Esophagus (tissue), 2 donors: Measurements from ENCODE around the gene UHMK1. TPM values are rescaled to one million over a fixed set of nuclear protein-coding genes. Genes with fewer than 3 reads are reported as not detected.

Experiments
- H3K27ac ChIP-seq, 2 donors: one replicate each; pipeline ENCODE4 v1.5.1; 2013; ENCODE audit warnings: low read depth in 2 of 2, mild to moderate bottlenecking in 2 of 2, inconsistent platforms in 1 of 2, low read length in 1 of 2, moderate library complexity in 1 of 2
- H3K27me3 ChIP-seq, 2 donors: one replicate each; pipeline ENCODE4 v1.6.1; 2013; ENCODE audit warnings: low read length in 2 of 2, control low read depth in 1 of 2, mild to moderate bottlenecking in 1 of 2; ENCODE audit not compliant: insufficient read depth in 2 of 2, control insufficient read depth in 1 of 2
- H3K36me3 ChIP-seq, 2 donors: one replicate each; pipeline ENCODE4 v1.6.1; 2013; ENCODE audit warnings: low read length in 1 of 2; ENCODE audit not compliant: control insufficient read depth in 2 of 2, insufficient read depth in 2 of 2
- H3K4me1 ChIP-seq, 2 donors: one replicate each; pipeline ENCODE4 v1.6.1; 2013; ENCODE audit warnings: low read length in 1 of 2; ENCODE audit not compliant: control insufficient read depth in 2 of 2, insufficient read depth in 2 of 2
- H3K4me3 ChIP-seq, 2 donors: one replicate each; pipeline ENCODE4 v1.5.1; 2013; ENCODE audit warnings: low read length in 2 of 2, mild to moderate bottlenecking in 2 of 2, low read depth in 1 of 2, moderate library complexity in 1 of 2
- H3K9me3 ChIP-seq, 2 donors: one replicate each; pipeline ENCODE4 v1.6.1; 2013; ENCODE audit warnings: mild to moderate bottlenecking in 2 of 2, low read depth in 1 of 2, low read length in 1 of 2, moderate library complexity in 1 of 2; ENCODE audit not compliant: control insufficient read depth in 2 of 2, insufficient read depth in 1 of 2
- WGBS, 2 donors: extraction: QIAGEN DNeasy Blood & Tissue Kit; methylation state at CpG; one replicate each; pipeline ENCODE4 v1.1.7; 2013; 5-methylcytosine and 5-hydroxymethylcytosine counted together
- polyA plus RNA-seq, 2 donors: library from polyadenylated mRNA; stranded (reverse); fragments of 200-250 nt; gene quantifications; one replicate each; pipeline ENCODE4 v1.2.3, GENCODE V29; 2013
- donor health status: healthy with polysubstance abuse.
- donor health status: Bipolar disorder and iron deficiency.

Gene UHMK1
- polyA plus RNA-seq, 2 donors, result 6.9 to 7.4 TPM

- WGBS, 2 donors, result 52 to 74% methylated on average over 1 of the region's 1 CpG
- H3K36me3 ChIP-seq, result peaks cover 0 to 3% of the 10 kb centered on the region in 2 donors
- no peaks in the 10 kb centered on the region for H3K27me3 ChIP-seq
- no peak overlapping the region for H3K27ac ChIP-seq
- H3K4me3 ChIP-seq, result no peak overlapping the region
- no peaks in the 10 kb centered on the region for H3K9me3 ChIP-seq
- no peaks in the 10 kb centered on the region for H3K4me1 ChIP-seq
Measured at GRCh38 chr1:162571696-162572095, 74.1 kb downstream of the UHMK1 start.

DNA sequence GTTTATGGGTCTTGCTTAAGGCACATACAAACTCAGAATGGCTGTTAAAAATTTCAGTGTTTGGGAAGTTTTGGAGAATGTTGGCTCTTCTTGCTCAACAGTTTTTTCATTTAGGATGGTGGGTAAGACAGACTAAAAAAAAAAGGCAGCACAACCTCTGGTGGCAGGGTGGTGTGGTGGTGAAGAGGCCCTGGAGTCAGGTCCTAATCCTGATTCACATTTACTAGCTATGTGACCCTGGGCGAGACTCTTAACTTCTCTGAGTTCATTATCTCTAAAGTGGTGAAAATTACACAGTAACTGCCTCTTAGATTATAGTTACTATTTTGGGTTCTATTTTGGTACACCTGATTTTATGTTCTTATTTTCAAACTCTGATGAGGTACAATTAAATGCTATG is 75.5 kb downstream of the UHMK1 start:
- Histone ChIP-seq H3K27ac (no peak overlapping the region), H3K4me1 (no peaks in the 10 kb centered on the region), H3K36me3 (no peaks in the 10 kb centered on the region), H3K27me3 (no peaks in the 10 kb centered on the region), H3K4me3 (no peak overlapping the region), H3K9me3 (no peaks in the 10 kb centered on the region)
- WGBS, 2 donors, result 95 to 96% methylated on average over 1 of the region's 1 CpG

GRCh38 chr1:162578071-162578700 is 80.6 kb downstream of the UHMK1 start:
- Histone ChIP-seq H3K4me1 (no peaks in the 10 kb centered on the region), H3K9me3 (no peaks in the 10 kb centered on the region), H3K4me3 (no peak overlapping the region), H3K27ac (no peak overlapping the region), H3K27me3 (no peaks in the 10 kb centered on the region), H3K36me3 (peaks cover 2 to 3% of the 10 kb centered on the region in 2 donors)
- WGBS, 2 donors, result 72 to 74% methylated on average over 4 of the region's 4 CpGs

DNA sequence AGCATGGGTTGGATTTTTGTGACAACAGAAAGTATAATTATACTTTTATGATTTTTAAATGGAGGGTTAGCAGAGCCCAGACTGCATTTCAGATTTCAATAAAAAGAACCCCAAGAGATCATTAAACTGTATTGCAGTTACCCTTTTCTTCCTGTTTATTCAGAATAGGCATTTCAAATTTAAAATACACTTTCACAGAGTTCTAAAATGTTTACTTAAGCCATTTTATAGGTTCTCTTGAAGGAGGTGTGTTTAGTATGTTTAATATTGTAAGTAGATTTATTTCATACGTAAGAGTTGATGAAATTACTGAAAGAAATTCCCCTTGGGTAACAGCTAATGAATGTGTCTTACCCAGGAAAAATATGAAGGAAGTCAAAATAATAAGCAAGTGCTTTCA is 81.3 kb downstream of the UHMK1 start:
- H3K27ac ChIP-seq, result no peak overlapping the region
- no peaks in the 10 kb centered on the region for H3K4me1 ChIP-seq
- no peaks in the 10 kb centered on the region for H3K9me3 ChIP-seq
- no peaks in the 10 kb centered on the region for H3K27me3 ChIP-seq
- H3K36me3 ChIP-seq, result peaks cover 2 to 3% of the 10 kb centered on the region in 2 donors
- no peak overlapping the region for H3K4me3 ChIP-seq
- 89 to 90% methylated on average over 1 of the region's 1 CpG for WGBS, 2 donors

Other genes with a start within 250 kb of the UHMK1 start
- not detected for gene SPATA46, start 121.0 kb upstream of the UHMK1 start, polyA plus RNA-seq
- 1 to 10 TPM; 2.2 to 4.5 TPM for gene C1orf226, start 116.1 kb upstream of the UHMK1 start, polyA plus RNA-seq
- 1 to 10 TPM; 1.2 to 1.3 TPM for gene SH2D1B, start 85.7 kb upstream of the UHMK1 start, polyA plus RNA-seq
- 10 to 100 TPM; 30.5 to 37.4 TPM for gene UAP1, start 63.9 kb downstream of the UHMK1 start, polyA plus RNA-seq
- 1 to 10 TPM; 2.8 to 4.0 TPM for gene DDR2, start 134.6 kb downstream of the UHMK1 start, polyA plus RNA-seq